ENCODE measurements around the gene DIRAS1.

DNA sequence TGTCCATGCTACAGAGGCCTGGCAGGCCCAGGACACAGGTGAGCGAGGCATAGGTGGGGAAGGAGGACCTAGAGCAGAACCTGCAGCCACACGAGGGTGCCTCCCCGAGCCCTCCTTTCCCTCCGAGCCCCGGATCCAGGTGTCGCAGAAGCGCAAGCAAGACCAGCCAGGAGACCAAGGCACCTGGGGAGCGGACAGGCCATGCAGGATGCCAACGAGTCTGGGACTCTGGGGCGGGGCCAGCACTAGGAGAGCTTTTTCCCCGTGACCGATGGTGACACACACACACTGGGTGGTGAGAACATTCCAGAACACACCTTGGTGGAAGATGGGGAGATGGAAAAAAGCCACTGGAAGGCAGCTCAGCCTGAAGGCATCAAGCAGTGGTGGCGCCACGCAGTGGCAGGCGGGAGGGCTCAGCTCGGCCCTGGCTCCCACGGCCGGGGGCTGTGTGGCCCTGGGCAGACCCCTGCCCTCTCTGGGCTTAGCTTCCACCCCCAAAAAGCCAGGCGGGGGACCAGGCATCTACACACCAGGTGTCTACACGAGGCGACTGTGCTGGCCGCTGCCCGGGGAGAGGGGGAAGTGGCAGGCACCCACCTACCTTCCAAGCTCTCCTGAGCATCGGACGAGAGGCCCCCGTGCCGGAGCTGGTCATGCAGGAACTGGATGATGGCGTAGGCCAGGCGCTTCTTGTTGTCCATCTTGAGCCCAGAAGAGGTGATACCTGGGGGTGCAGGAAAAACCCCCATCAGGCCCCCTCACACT is 47.4 kb upstream of the DIRAS1 start:
- no peak for TF ChIP-seq RAD21 (IDR thresholded peaks at IDR 0.05; ENCODE audit: low read depth)
- TF ChIP-seq EZH2 (IDR thresholded peaks at IDR 0.05) = no peak
- no peak for TF ChIP-seq CTCF (IDR thresholded peaks at IDR 0.05 in 2 of 3, conservative IDR thresholded peaks at IDR 0.05 in 1 of 3; ENCODE audit: borderline replicate concordance in 1 of 3, insufficient read depth in 1 of 3, low read depth in 2 of 3, low read length in 2 of 3)
- TF ChIP-seq SRF (IDR thresholded peaks at IDR 0.05; ENCODE audit: low read depth) = no peak
- TF ChIP-seq YY1 (IDR thresholded peaks at IDR 0.05; ENCODE audit: extremely low read depth, insufficient replicate concordance, low read depth, low read length) = no peak
- TF ChIP-seq, protein P1, sequence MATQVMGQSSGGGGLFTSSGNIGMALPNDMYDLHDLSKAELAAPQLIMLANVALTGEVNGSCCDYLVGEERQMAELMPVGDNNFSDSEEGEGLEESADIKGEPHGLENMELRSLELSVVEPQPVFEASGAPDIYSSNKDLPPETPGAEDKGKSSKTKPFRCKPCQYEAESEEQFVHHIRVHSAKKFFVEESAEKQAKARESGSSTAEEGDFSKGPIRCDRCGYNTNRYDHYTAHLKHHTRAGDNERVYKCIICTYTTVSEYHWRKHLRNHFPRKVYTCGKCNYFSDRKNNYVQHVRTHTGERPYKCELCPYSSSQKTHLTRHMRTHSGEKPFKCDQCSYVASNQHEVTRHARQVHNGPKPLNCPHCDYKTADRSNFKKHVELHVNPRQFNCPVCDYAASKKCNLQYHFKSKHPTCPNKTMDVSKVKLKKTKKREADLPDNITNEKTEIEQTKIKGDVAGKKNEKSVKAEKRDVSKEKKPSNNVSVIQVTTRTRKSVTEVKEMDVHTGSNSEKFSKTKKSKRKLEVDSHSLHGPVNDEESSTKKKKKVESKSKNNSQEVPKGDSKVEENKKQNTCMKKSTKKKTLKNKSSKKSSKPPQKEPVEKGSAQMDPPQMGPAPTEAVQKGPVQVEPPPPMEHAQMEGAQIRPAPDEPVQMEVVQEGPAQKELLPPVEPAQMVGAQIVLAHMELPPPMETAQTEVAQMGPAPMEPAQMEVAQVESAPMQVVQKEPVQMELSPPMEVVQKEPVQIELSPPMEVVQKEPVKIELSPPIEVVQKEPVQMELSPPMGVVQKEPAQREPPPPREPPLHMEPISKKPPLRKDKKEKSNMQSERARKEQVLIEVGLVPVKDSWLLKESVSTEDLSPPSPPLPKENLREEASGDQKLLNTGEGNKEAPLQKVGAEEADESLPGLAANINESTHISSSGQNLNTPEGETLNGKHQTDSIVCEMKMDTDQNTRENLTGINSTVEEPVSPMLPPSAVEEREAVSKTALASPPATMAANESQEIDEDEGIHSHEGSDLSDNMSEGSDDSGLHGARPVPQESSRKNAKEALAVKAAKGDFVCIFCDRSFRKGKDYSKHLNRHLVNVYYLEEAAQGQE (IDR thresholded peaks at IDR 0.05; ENCODE audit: low read depth) = no peak
- TF ChIP-seq ZNF274 (IDR thresholded peaks at IDR 0.05; ENCODE audit: low read depth, low read length) = no peak
- no peak for TF ChIP-seq POLR2A (IDR thresholded peaks at IDR 0.05; ENCODE audit: borderline replicate concordance, extremely low read depth, insufficient read depth, insufficient read length)
- no peak for TF ChIP-seq SP1 (IDR thresholded peaks at IDR 0.05; ENCODE audit: low read depth)
- no peak for TF ChIP-seq POLR2AphosphoS5 (IDR thresholded peaks at IDR 0.05; ENCODE audit: low read depth, low read length)
